HEK293 (cell line): ENCODE data around the gene RASA4B.
A peak's percentile ranks its signal among the peaks of the same experiment; 100 is the strongest.
"Not testable (repeated sequence)": the region's sequence is repeated elsewhere in the genome, so short reads cannot be mapped to it uniquely, and the experiment has no call there.

ENCODE experiments used
- CTCF ChIA-PET: fragments of 350-600 bp; formaldehyde crosslinking; extraction: SDS; loops from one replicate; lab custom pipeline; 2021; ENCODE audit warnings: antibody characterized with exemption; lab: Yijun Ruan, JAX
- POLR2A ChIA-PET: fragments of 300-600 bp; formaldehyde crosslinking; extraction: SDS; loops from one replicate; lab custom pipeline; 2020; ENCODE audit warnings: antibody characterized with exemption, inconsistent platforms; lab: Yijun Ruan, JAX
- H3K27ac ChIP-seq: fragments of 200-500 bp; sonication (Bioruptor generic); 2 replicates; pipeline ENCODE4 v1.5.1; 2014; ENCODE audit warnings: low read depth, low read length, control low read depth, inconsistent platforms; ENCODE audit errors: extremely low read depth
- H3K36me3 ChIP-seq, 2 experiments: fragments of 200-500 bp in 1 of 2; sonication (Bioruptor generic) in 1 of 2; 1 replicate in 1 of 2; 2 replicates in 1 of 2; pipeline ENCODE4 v1.5.1; 2014 to 2017; ENCODE audit warnings: inconsistent platforms in 2 of 2, low read length in 2 of 2; ENCODE audit not compliant: control insufficient read depth in 2 of 2, insufficient read depth in 1 of 2
- H3K4me1 ChIP-seq: fragments of 200-500 bp; sonication (Bioruptor generic); 2 replicates; pipeline ENCODE4 v1.5.1; 2014; ENCODE audit warnings: mild to moderate bottlenecking, low read length, inconsistent platforms; ENCODE audit not compliant: control insufficient read depth, insufficient read depth
- H3K4me3 ChIP-seq: 2 replicates; pipeline ENCODE4 v1.5.1; 2011; ENCODE audit warnings: low read depth, mild to moderate bottlenecking, control low read depth, low read length, moderate library complexity
- H3K9me3 ChIP-seq: fragments of 200-500 bp; sonication (Bioruptor generic); 2 replicates; pipeline ENCODE4 v1.5.1; 2014; ENCODE audit warnings: low read depth, low read length, inconsistent platforms; ENCODE audit not compliant: control insufficient read depth, insufficient read depth
- ATF2 ChIP-seq: fragments of 450-650 bp; formaldehyde crosslinking; IDR thresholded peaks from 2 replicates; pipeline ENCODE4 v1.5.1; 2016; ENCODE audit warnings: missing biosample characterization, missing genetic modification characterization, low read depth
- FEZF1 ChIP-seq: fragments of 450-650 bp; formaldehyde crosslinking; IDR thresholded peaks from 2 replicates; pipeline ENCODE4 v1.5.1; 2016; ENCODE audit warnings: missing biosample characterization, missing genetic modification characterization
- GLIS2 ChIP-seq: fragments of 450-650 bp; formaldehyde crosslinking; IDR thresholded peaks from 2 replicates; pipeline ENCODE4 v1.5.1; 2016; ENCODE audit warnings: missing biosample characterization, missing genetic modification characterization
- KLF1 ChIP-seq: fragments of 450-650 bp; formaldehyde crosslinking; IDR thresholded peaks from 2 replicates; pipeline ENCODE4 v1.5.1; 2016; ENCODE audit warnings: missing biosample characterization, missing genetic modification characterization
- KLF10 ChIP-seq: fragments of 450-650 bp; IDR thresholded peaks from 2 replicates; pipeline ENCODE4 v1.5.1; 2018; ENCODE audit warnings: missing biosample characterization, mild to moderate bottlenecking, missing genetic modification characterization
- KLF17 ChIP-seq: fragments of 450-650 bp; formaldehyde crosslinking; IDR thresholded peaks from 2 replicates; pipeline ENCODE4 v1.5.1; 2016; ENCODE audit warnings: missing biosample characterization, missing genetic modification characterization
- PRDM1 ChIP-seq: fragments of 450-650 bp; formaldehyde crosslinking; IDR thresholded peaks from 2 replicates; pipeline ENCODE4; 2016; ENCODE audit warnings: missing biosample characterization, missing genetic modification characterization
- SALL2 ChIP-seq: fragments of 450-650 bp; formaldehyde crosslinking; IDR thresholded peaks from 2 replicates; pipeline ENCODE4 v1.5.0; 2017; ENCODE audit warnings: missing biosample characterization, mild to moderate bottlenecking, missing genetic modification characterization, borderline replicate concordance
- SCRT1 ChIP-seq: fragments of 450-650 bp; formaldehyde crosslinking; IDR thresholded peaks from 2 replicates; pipeline ENCODE4 v1.5.1; 2016; ENCODE audit warnings: missing biosample characterization, missing genetic modification characterization, borderline replicate concordance
- ZBTB11 ChIP-seq: fragments of 450-650 bp; formaldehyde crosslinking; conservative IDR thresholded peaks from 2 replicates; pipeline ENCODE4 v1.5.1; 2016; ENCODE audit warnings: low read depth, missing biosample characterization, missing genetic modification characterization
- ZBTB48 ChIP-seq: fragments of 450-650 bp; formaldehyde crosslinking; IDR thresholded peaks from 2 replicates; pipeline ENCODE4 v1.5.1; 2016; ENCODE audit warnings: missing biosample characterization, missing genetic modification characterization
- ZIC2 ChIP-seq: fragments of 450-650 bp; formaldehyde crosslinking; IDR thresholded peaks from 2 replicates; pipeline ENCODE4 v1.5.1; 2016; ENCODE audit warnings: missing biosample characterization, missing genetic modification characterization
- ZNF121 ChIP-seq: fragments of 450-650 bp; formaldehyde crosslinking; IDR thresholded peaks from 2 replicates; pipeline ENCODE4 v1.5.1; 2016; ENCODE audit warnings: missing biosample characterization, missing genetic modification characterization
- ZNF138 ChIP-seq: fragments of 450-650 bp; formaldehyde crosslinking; IDR thresholded peaks from 2 replicates; pipeline ENCODE4 v1.5.1; 2016; ENCODE audit warnings: missing biosample characterization, missing genetic modification characterization, borderline replicate concordance
- ZNF302 ChIP-seq: fragments of 450-650 bp; formaldehyde crosslinking; IDR thresholded peaks from 2 replicates; pipeline ENCODE4 v1.5.1; 2016; ENCODE audit warnings: missing biosample characterization, missing genetic modification characterization, low read depth
- ZNF514 ChIP-seq: fragments of 450-650 bp; formaldehyde crosslinking; IDR thresholded peaks from 2 replicates; pipeline ENCODE4 v1.5.1; 2016; ENCODE audit warnings: missing biosample characterization, missing genetic modification characterization
- ZNF600 ChIP-seq: fragments of 450-650 bp; formaldehyde crosslinking; IDR thresholded peaks from 2 replicates; pipeline ENCODE4 v1.5.1; 2016; ENCODE audit warnings: missing biosample characterization, missing genetic modification characterization
- ZNF776 ChIP-seq: fragments of 450-650 bp; formaldehyde crosslinking; IDR thresholded peaks from 2 replicates; pipeline ENCODE4 v1.5.0; 2017; ENCODE audit warnings: missing biosample characterization, missing genetic modification characterization, borderline replicate concordance

Gene RASA4B

GRCh38 chr7:102456327-102456726 is 61.2 kb downstream of the RASA4B start (continued):
- TF ChIP-seq ATF2 (no peak), KLF10 (tag by site-specific recombination) (peak; percentile 42; the same call in 1 of the 2 replicates), SCRT1 (tag by site-specific recombination) (peak; percentile 37; the same call in 1 of the 2 replicates), ZNF138 (no peak), ZBTB48 (no peak)
- TF ChIP-seq, all 188 proteins: peak for 27

GRCh38 chr7:102455596-102455995 is 62.0 kb downstream of the RASA4B start:
- Histone ChIP-seq H3K36me3 (peaks cover 8 to 25% of the 10 kb centered on the region in 2 experiments; a peak in 2 of 3 replicates), H3K9me3 (no peaks in the 10 kb centered on the region), H3K4me3 (no peak overlapping the region), H3K27ac (no peak overlapping the region), H3K4me1 (peaks cover 3% of the 10 kb centered on the region; the same call in 1 of the 2 replicates)
- TF ChIP-seq ZIC2 (tag by site-specific recombination) = peak; percentile 36; the same call in 1 of the 2 replicates
- TF ChIP-seq ZNF302 (tag by site-specific recombination) = no peak
- CTCF ChIA-PET = interaction anchor here (1.0 to 2.7 kb wide), 2 partner anchors 12 to 51 kb away, joined by 3 to 10 read pairs; no protein-coding TSS in a partner anchor
- POLR2A ChIA-PET = interaction anchor here (2.2 kb wide), 1 partner anchor 10 kb away, joined by 10 read pairs; no protein-coding TSS in a partner anchor

GRCh38 chr7:102454932-102455331 is 62.6 kb downstream of the RASA4B start:
- CTCF ChIA-PET = interaction anchor here (0.6 to 0.7 kb wide), 2 partner anchors 13 to 14 kb away, joined by 3 to 4 read pairs; no protein-coding TSS in a partner anchor
- not testable (repeated sequence) for H3K4me1 ChIP-seq, H3K9me3 ChIP-seq, H3K27ac ChIP-seq, H3K4me3 ChIP-seq
- POLR2A ChIA-PET = interaction anchor here (1.5 kb wide), 1 partner anchor 10 kb away, joined by 3 read pairs; no protein-coding TSS in a partner anchor
- TF ChIP-seq PRDM1 (peak; percentile 53), ZNF121 (tag by site-specific recombination) (peak; percentile 99)
- H3K36me3 ChIP-seq = peaks cover 8 to 25% of the 10 kb centered on the region in 2 experiments; a peak in 2 of 3 replicates

- Histone ChIP-seq H3K27ac (no peak overlapping the region), H3K4me3 (no peak overlapping the region), H3K4me1 (peaks cover 3% of the 10 kb centered on the region; the same call in 1 of the 2 replicates), H3K36me3 (peaks cover 8 to 23% of the 10 kb centered on the region in 2 experiments; a peak in 2 of 3 replicates), H3K9me3 (no peaks in the 10 kb centered on the region)
- TF ChIP-seq ZNF138 (no peak), ZNF600 (tag by site-specific recombination) (peak; percentile 56; the same call in 1 of the 2 replicates), KLF1 (tag by site-specific recombination) (no peak), ZBTB11 (no peak), ZNF776 (tag by site-specific recombination) (no peak), SALL2 (tag by site-specific recombination) (no peak), KLF17 (tag by site-specific recombination) (0 out of 2 replicates have a peak, but pooled peaks have one; percentile 43), GLIS2 (tag by site-specific recombination) (no peak), ZIC2 (tag by site-specific recombination) (0 out of 2 replicates have a peak, but pooled peaks have one; percentile 11), FEZF1 (tag by site-specific recombination) (no peak), ZNF514 (tag by site-specific recombination) (no peak)
- CTCF ChIA-PET = interaction anchor here (0.5 to 0.7 kb wide), 4 partner anchors 13 to 149 kb away, joined by 3 to 4 read pairs (median 3); no protein-coding TSS in a partner anchor
- POLR2A ChIA-PET = interaction anchor here (0.6 to 1.5 kb wide), 2 partner anchors 10 to 565 kb away, joined by 3 to 6 read pairs; no protein-coding TSS in a partner anchor
Measured at GRCh38 chr7:102454468-102454867, 63.1 kb downstream of the RASA4B start.
